Activated CD8-positive, alpha-beta memory T cell treated with anti-CD3 and anti-CD28 coated beads, Interleukin-2, amount 10 ng/mL, durations not matched to agents 7 days and 5 days (primary cell): ENCODE data around the gene ROR2. TPM values are rescaled to one million over a fixed set of nuclear protein-coding genes. Genes with fewer than 3 reads are reported as not detected.
A peak's percentile ranks its signal among the peaks of the same experiment; 100 is the strongest.

Source experiments
- ATAC-seq: fragments of 150-1000 bp; cut with Tn5 transposase; one replicate; pipeline ENCODE4 v1.10.0; 2021; ENCODE audit warnings: moderate library complexity
- CTCF ChIA-PET: fragments of 350-600 bp; sonication (Branson Sonifier 250); formaldehyde crosslinking; loops from one replicate; lab custom pipeline; 2021; ENCODE audit warnings: antibody characterized with exemption; lab: Charles Lee
- DNase-seq: peaks from one replicate; pipeline ENCODE4 v3.0.0-alpha.2; 2020
- H3K27ac Mint-ChIP-seq: one replicate; pipeline ENCODE4 v1.8.0; 2021; ENCODE audit warnings: mild to moderate bottlenecking, mixed read lengths
- H3K27me3 Mint-ChIP-seq: one replicate; pipeline ENCODE4 v1.8.0; 2021; ENCODE audit warnings: mixed read lengths
- H3K36me3 Mint-ChIP-seq: one replicate; pipeline ENCODE4 v1.8.0; 2021; ENCODE audit warnings: mild to moderate bottlenecking, mixed read lengths
- H3K4me1 Mint-ChIP-seq: one replicate; pipeline ENCODE4 v1.8.0; 2021; ENCODE audit warnings: mixed read lengths
- H3K4me3 Mint-ChIP-seq: one replicate; pipeline ENCODE4 v1.8.0; 2021; ENCODE audit warnings: mild to moderate bottlenecking, moderate library complexity, mixed read lengths
- H3K9me3 Mint-ChIP-seq: one replicate; pipeline ENCODE4 v1.8.0; 2022; ENCODE audit warnings: low read depth, mixed read lengths
- total RNA-seq, 2 experiments: library from RNA; stranded (reverse); gene quantifications; one replicate each; pipeline ENCODE4 v1.2.3, GENCODE V29; 2021

Gene ROR2
- total RNA-seq, 2 experiments from 2014 or later, result 3.0 to 3.2 TPM

DNA sequence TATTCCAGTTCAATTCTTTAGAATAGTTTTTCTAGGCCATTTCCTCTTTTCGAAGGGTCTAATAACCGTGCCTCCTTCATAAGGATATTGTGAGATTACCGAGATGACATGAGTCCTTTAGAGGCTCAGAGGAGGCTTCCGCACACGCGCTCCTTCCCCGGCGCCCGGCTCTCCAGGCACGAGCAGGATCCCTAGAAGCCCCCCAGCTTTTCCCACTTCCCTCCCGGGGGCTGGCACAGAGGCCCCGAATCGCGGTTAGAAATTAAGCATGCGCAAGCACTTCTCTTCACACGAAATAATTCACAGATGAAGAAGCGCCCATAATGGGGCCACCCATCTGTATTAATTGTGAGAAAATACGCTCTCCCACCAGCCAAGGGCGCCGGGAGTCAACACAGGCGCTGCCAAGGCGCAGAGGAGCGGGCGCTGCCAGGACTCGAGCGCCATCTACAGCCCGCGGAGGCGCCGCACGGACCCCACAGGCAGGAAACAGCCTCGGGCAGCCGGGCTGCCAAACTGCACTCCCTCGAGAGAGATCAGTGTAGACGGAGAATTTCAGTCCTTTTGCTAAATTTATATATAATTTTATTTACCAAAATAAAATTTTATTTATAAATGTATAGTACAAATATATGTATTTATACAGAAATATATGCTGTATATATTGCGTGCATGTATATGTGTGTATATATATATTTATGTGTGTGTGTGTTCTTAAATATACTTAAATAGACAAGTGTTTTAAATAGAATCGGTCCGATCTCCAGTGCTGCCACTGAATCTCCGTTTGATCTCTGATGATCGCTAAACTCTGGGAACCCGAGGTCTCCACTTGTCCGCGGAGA lies 268.3 kb downstream of the ROR2 start:
- CTCF ChIA-PET, result interaction anchor here (0.7 to 1.0 kb wide), 2 partner anchors 248 to 766 kb away, joined by 3 to 4 read pairs; no protein-coding TSS in a partner anchor
- peaks cover 22% of the 10 kb centered on the region for H3K27me3 Mint-ChIP-seq
- H3K4me1 Mint-ChIP-seq, result peaks cover 6% of the 10 kb centered on the region
- ATAC-seq, result peak; percentile 100
- DNase-seq, result peak; percentile 84
- H3K4me3 Mint-ChIP-seq, result no peak overlapping the region
- no peaks in the 10 kb centered on the region for H3K36me3 Mint-ChIP-seq
- H3K9me3 Mint-ChIP-seq, result no peaks in the 10 kb centered on the region
- no peak overlapping the region for H3K27ac Mint-ChIP-seq

DNA sequence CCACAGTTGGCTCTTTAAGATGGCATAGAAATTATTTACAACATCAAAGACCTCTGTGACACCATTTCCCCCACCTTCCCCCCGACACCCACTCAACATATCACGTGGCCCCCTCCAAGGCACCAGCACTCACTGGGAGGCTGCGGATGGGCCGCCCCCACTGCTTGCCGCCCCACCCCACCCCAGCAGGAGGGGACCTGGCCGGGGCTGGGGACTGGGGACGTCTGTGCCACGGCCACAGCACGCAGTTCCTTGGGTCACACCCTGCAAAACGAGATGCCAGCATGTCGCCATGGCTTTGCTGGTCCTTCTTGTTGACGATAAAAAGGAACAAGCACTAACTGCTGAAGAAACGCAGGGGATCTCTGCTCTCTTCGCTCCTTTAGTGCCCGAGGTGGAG lies 269.0 kb downstream of the ROR2 start:
- peaks cover 27% of the 10 kb centered on the region for H3K27me3 Mint-ChIP-seq
- no peaks in the 10 kb centered on the region for H3K36me3 Mint-ChIP-seq
- CTCF ChIA-PET, result interaction anchor here (0.7 to 1.0 kb wide), 2 partner anchors 247 to 765 kb away, joined by 3 to 4 read pairs; no protein-coding TSS in a partner anchor
- ATAC-seq (no peak), DNase-seq (no peak)
- no peak overlapping the region for H3K27ac Mint-ChIP-seq
- peaks cover 6% of the 10 kb centered on the region for H3K4me1 Mint-ChIP-seq
- no peaks in the 10 kb centered on the region for H3K9me3 Mint-ChIP-seq
- no peak overlapping the region for H3K4me3 Mint-ChIP-seq

DNA sequence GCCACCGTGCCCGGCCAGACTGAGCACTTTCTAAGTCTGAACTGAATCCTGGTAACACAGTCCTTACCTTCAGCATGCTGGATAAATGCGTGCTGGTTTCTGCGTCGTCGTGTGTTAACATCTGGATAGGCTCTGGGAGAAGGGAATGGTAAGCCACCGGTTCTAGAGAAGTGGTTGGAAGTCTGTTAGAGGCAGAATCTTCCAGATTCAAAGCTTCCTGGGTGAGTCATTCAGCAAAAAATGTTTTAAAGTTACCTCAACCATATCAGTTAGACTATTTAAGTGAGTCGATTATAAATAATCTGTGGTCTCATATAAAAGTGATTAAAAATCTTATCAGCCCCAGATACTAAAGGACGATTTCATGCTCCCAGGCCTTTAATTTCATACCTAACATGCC lies 269.9 kb downstream of the ROR2 start:
- CTCF ChIA-PET, result no interaction called here
- Mint-ChIP-seq H3K4me1 (peaks cover 6% of the 10 kb centered on the region), H3K4me3 (no peak overlapping the region), H3K36me3 (no peaks in the 10 kb centered on the region), H3K27me3 (peaks cover 32% of the 10 kb centered on the region), H3K27ac (no peak overlapping the region), H3K9me3 (no peaks in the 10 kb centered on the region)
- DNase-seq, result no peak
- ATAC-seq, result no peak

DNA sequence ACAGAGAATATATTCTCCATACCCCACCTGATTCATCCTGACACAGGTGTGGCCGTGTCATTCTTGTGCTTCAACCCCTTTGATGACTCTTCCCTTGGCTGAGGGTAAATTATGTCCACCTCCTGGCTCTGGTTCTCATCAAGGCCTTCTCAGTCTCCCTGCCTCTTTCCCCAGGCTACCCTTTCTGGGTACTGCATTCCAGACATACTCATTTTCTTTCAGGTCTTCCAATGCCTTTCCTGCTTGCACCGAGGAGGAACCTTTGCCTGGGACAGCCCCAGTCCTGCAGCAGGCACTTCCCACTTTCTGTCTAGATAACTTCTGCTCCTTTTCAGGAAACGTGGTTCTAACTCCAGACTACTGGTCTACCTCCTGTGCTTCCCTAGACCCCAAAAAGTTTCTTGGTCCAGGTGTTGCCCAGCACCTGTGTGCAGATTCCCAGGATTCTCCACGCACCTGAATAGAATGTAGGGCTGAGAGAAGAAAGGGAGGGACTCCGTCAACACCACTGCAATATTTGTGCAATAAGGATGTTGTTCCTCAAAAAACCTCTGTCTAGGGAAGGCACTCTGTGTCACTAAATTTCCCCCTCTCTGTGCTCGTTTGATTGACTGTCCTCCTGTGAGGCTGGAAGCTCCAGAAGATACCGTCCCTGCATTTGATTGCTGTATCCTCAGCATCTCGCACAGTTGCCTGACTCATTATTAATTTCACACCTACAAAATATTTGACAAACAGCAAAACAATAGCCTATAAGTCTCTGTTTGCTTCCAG lies 271.0 kb downstream of the ROR2 start:
- ATAC-seq (no peak), DNase-seq (no peak)
- CTCF ChIA-PET, result interaction anchor here (1.2 kb wide), 1 partner anchor 764 kb away, joined by 4 read pairs; no protein-coding TSS in a partner anchor
- H3K27ac Mint-ChIP-seq, result no peak overlapping the region
- H3K36me3 Mint-ChIP-seq, result no peaks in the 10 kb centered on the region
- peaks cover 6% of the 10 kb centered on the region for H3K4me1 Mint-ChIP-seq
- H3K9me3 Mint-ChIP-seq, result no peaks in the 10 kb centered on the region
- H3K27me3 Mint-ChIP-seq, result peaks cover 42% of the 10 kb centered on the region
- H3K4me3 Mint-ChIP-seq, result no peak overlapping the region

DNA sequence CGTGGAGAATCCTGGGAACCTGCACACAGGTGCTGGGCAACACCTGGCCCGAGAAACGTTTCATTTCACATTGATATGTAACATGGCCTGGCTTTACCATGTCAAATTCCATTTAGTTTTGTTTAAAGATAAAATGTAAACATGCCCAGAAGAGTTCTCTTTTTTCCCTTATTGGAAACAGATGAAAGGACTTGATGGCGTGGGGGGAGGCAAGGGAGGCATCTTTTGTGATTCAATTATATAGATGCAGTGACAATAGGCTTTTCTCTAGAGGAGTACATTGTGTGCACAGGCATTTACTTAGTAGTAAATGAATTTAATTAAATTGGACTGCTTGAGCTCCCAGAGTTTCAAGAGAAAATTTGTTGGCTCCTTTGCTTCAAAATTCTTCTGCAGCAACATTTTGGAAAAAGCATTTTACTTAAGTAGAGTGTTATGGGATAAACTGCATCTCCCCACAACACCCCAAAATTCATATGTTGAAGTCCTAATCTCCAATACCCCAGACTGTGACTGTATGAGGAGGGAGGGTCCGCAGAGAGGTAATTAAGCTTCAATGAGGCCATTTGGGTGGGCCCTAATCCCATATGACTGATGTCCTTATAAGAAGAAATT lies 272.1 kb downstream of the ROR2 start:
- CTCF ChIA-PET, result interaction anchor here (1.2 kb wide), 1 partner anchor 763 kb away, joined by 4 read pairs; no protein-coding TSS in a partner anchor
- ATAC-seq, result no peak
- Mint-ChIP-seq H3K4me1 (peaks cover 6% of the 10 kb centered on the region), H3K36me3 (no peaks in the 10 kb centered on the region), H3K27ac (no peak overlapping the region), H3K9me3 (no peaks in the 10 kb centered on the region), H3K4me3 (no peak overlapping the region), H3K27me3 (peaks cover 48% of the 10 kb centered on the region)
- no peak for DNase-seq

DNA sequence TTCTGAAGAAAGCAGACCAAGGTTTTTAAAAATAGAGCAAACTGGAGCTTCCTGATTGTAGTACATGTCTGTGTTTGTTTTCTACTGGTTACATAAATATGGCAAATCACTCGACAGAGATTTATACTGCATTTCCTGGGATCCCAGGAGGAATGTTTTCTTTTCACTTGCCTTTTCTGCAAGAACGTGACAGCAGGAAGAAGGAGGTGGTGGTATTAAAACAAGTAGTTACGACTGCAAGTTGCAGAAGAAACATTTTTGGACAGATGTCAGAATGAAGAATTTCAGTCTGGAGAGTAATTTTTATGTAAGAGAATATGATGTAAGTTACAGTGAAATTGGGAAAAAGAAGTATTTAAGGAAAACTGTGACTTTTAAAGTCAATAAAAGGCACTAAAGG lies 272.7 kb downstream of the ROR2 start:
- Mint-ChIP-seq H3K27me3 (peaks cover 49% of the 10 kb centered on the region), H3K4me1 (peaks cover 6% of the 10 kb centered on the region), H3K27ac (no peak overlapping the region), H3K9me3 (no peaks in the 10 kb centered on the region), H3K36me3 (no peaks in the 10 kb centered on the region), H3K4me3 (no peak overlapping the region)
- ATAC-seq, result no peak
- CTCF ChIA-PET, result interaction anchor here (1.2 kb wide), 1 partner anchor 762 kb away, joined by 4 read pairs; no protein-coding TSS in a partner anchor
- DNase-seq, result no peak

DNA sequence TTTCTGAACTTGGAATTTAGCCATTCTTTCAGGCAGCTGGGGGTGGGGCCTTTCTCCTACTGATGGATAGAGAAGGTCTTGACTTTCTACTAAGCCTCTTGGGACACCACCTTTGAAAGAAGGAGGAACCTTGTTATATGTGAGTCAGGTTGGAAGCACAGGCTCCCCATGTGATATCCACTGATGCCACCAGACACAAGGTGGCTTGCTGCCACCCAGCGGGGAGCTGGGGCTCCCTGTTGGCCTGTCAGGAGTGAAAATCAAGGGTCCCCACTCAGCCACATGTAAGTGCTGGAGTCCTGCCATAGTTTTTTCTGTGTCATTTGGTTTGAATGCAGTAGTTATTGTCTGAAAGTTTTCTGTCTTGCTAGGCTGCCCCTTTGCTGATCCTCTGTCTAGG lies 274.0 kb downstream of the ROR2 start:
- Mint-ChIP-seq H3K36me3 (no peaks in the 10 kb centered on the region), H3K4me1 (no peaks in the 10 kb centered on the region), H3K27ac (no peak overlapping the region), H3K9me3 (no peaks in the 10 kb centered on the region), H3K4me3 (no peak overlapping the region), H3K27me3 (peaks cover 59% of the 10 kb centered on the region)
- no peak for ATAC-seq
- CTCF ChIA-PET, result no interaction called here
- DNase-seq, result no peak

DNA sequence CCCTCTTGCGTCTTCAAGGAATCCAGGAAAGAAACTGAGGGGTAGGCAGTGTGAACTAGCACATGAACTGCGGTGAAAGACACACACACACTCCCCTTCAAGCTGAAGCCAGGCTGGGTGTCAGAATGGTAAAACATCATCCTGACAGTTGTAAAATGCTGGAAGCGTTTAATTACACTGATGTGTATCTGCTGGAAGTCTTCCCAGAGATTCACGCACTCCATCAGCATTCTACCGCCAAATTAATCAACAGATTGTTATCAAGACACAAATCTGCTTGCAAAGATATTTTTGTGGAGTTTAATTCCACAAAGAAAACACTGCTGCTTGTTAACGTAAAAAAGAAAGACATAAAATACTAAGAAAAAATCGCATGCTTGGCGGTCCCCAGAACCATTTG lies 285.4 kb downstream of the ROR2 start:
- Mint-ChIP-seq H3K9me3 (no peaks in the 10 kb centered on the region), H3K4me1 (no peaks in the 10 kb centered on the region), H3K27ac (no peak overlapping the region), H3K36me3 (no peaks in the 10 kb centered on the region), H3K4me3 (no peak overlapping the region), H3K27me3 (peaks cover 21% of the 10 kb centered on the region)
- ATAC-seq (no peak), DNase-seq (no peak)
- CTCF ChIA-PET, result no interaction called here

DNA sequence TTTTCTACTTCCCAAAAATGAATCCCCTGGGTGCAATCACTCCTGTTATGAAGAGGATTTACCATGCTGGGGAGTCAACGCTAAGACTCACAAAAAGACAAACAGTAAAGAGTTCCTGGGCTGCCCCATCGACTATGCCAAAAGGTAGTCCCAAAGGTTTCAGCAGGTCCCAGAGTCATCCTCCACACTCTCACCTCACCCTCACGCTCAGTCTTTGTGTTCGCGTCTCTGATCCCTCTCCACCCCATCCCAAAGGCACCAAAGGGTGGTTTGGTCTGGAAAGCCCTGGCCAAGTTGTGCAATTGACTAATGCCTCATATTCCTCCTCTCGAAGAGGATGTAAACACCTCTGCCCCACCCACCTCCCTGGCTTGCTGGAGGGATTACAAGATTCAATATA lies 286.2 kb downstream of the ROR2 start:
- H3K27me3 Mint-ChIP-seq, result peaks cover 16% of the 10 kb centered on the region
- H3K4me3 Mint-ChIP-seq, result no peak overlapping the region
- no peak overlapping the region for H3K27ac Mint-ChIP-seq
- CTCF ChIA-PET, result no interaction called here
- no peak for ATAC-seq
- no peaks in the 10 kb centered on the region for H3K36me3 Mint-ChIP-seq
- no peaks in the 10 kb centered on the region for H3K9me3 Mint-ChIP-seq
- DNase-seq, result no peak
- H3K4me1 Mint-ChIP-seq, result no peaks in the 10 kb centered on the region

DNA sequence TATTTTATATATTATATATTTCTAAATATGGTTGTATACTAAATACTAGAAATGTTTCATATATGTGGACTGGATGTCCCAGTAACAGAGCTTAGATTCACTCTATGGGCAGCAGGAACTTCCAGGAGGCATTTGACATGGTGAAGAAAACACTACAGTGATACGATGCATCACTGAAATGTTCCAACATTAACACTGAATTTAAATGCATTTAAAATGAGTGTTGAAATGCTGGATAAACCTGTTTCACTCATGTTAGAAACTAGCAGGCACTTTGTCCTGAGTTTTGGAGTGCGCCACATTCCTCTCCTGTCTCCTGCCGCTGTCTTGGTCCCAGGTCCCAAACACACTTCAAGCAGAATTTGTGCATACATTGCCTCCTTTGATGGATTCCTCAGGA lies 288.6 kb downstream of the ROR2 start:
- Mint-ChIP-seq H3K4me3 (no peak overlapping the region), H3K36me3 (no peaks in the 10 kb centered on the region), H3K4me1 (no peaks in the 10 kb centered on the region), H3K27me3 (peaks cover 9% of the 10 kb centered on the region), H3K27ac (no peak overlapping the region), H3K9me3 (no peaks in the 10 kb centered on the region)
- CTCF ChIA-PET, result no interaction called here
- DNase-seq (no peak), ATAC-seq (no peak)

DNA sequence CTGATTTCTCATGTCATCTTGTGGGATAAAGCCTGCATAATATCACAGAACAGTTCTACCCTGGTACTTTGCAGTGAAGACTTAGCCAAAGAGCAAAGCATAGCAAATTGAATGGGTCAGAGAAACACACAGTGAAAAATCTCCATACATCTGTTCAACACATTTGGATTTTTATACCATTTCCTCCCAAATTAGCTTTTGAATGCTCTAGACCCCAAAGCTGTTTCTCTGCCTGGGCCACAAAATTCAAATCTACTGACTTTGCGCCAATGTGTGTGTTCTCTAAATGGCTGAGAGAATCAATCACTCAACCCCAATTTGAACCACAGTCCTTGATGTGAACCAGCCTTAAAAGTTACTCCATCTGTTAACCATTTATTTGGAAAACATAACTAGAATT lies 289.5 kb downstream of the ROR2 start:
- no peak overlapping the region for H3K27ac Mint-ChIP-seq
- no peak for ATAC-seq
- DNase-seq, result no peak
- peaks cover 11% of the 10 kb centered on the region for H3K27me3 Mint-ChIP-seq
- H3K9me3 Mint-ChIP-seq, result no peaks in the 10 kb centered on the region
- CTCF ChIA-PET, result interaction anchor here (1.5 kb wide), 1 partner anchor 68 kb away, joined by 5 read pairs; no protein-coding TSS in a partner anchor
- no peak overlapping the region for H3K4me3 Mint-ChIP-seq
- H3K4me1 Mint-ChIP-seq, result no peaks in the 10 kb centered on the region
- no peaks in the 10 kb centered on the region for H3K36me3 Mint-ChIP-seq

DNA sequence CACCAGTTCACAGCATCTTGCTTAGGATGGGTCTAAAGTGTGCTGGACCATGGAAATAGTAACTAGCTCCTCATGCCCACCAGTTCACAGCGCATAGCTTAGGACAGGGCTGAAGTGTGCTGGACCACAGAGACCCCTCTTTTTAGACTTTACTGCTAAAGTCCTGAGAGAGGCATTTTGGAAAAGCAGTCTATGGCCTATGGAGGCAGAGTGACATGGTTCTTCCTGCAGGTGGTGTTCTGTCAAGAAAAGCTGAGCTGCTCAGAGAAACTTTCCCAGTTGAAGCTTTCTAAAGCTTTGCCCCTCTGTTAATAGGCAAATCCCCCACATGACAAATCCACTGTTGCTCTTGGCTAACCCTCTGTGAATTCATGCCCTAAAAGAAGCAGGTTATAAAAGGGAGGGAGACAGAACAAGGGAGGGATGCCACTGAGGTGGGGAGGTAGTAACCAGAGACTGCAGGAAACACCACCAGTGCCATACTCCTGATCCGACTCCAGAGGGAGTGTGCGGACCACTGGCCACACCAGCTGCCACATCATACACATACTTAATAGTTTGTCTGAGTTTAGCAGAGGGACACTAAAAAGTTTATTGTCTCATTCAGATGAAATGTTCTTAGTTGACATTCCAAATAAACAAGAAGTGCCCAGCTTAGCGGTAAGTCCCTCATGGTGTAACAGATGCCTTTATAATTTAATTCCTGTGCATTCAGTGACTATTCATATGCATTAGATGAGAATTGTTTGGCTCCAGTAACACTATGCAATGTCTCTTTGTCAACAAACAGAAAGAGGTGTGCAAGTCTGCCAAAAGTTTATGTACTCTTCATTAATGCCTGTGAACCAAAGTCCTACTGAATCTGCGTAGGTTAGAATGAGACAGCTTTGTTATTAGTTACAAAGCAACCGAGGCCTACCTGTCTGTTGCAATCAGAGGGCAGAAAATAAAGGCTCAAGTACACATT lies 290.2 kb downstream of the ROR2 start:
- Mint-ChIP-seq H3K36me3 (no peaks in the 10 kb centered on the region), H3K4me1 (no peaks in the 10 kb centered on the region), H3K4me3 (no peak overlapping the region), H3K9me3 (no peaks in the 10 kb centered on the region), H3K27me3 (peaks cover 14% of the 10 kb centered on the region), H3K27ac (no peak overlapping the region)
- DNase-seq, result no peak
- peak; percentile 36 for ATAC-seq
- CTCF ChIA-PET, result interaction anchor here (0.9 to 1.5 kb wide), 4 partner anchors 67 to 745 kb away, joined by 3 to 9 read pairs (median 4); no protein-coding TSS in a partner anchor
